Measurements from ENCODE around the gene WDFY2.

WDFY2 gene

GRCh38 chr13:51576754-51577153 lies 7.5 kb upstream of the WDFY2 start:
- no peaks in the 10 kb centered on the region for H3K36me3 ChIP-seq (ENCODE audit: insufficient read depth, low read depth, low read length)
- H3K27ac ChIP-seq (ENCODE audit: low read length), result no peak overlapping the region
- H3K4me1 ChIP-seq (ENCODE audit: insufficient read depth, low read length), result no peaks in the 10 kb centered on the region
- no peaks in the 10 kb centered on the region for H3K9me3 ChIP-seq (ENCODE audit: insufficient read depth, low read depth, low read length)
- H3K27me3 ChIP-seq (ENCODE audit: insufficient read depth, low read length), result no peaks in the 10 kb centered on the region
- H3K4me3 ChIP-seq (ENCODE audit: low read length), result no peak overlapping the region
- H3K9ac ChIP-seq (ENCODE audit: low read depth, low read length), result no peak overlapping the region

- H3K27ac ChIP-seq (ENCODE audit: low read length), result no peak overlapping the region
- H3K9me3 ChIP-seq (ENCODE audit: insufficient read depth, low read depth, low read length), result no peaks in the 10 kb centered on the region
- no peak overlapping the region for H3K4me3 ChIP-seq (ENCODE audit: low read length)
- H3K36me3 ChIP-seq (ENCODE audit: insufficient read depth, low read depth, low read length), result no peaks in the 10 kb centered on the region
- no peaks in the 10 kb centered on the region for H3K4me1 ChIP-seq (ENCODE audit: insufficient read depth, low read length)
- no peaks in the 10 kb centered on the region for H3K27me3 ChIP-seq (ENCODE audit: insufficient read depth, low read length)
- no peak overlapping the region for H3K9ac ChIP-seq (ENCODE audit: low read depth, low read length)
Measured at GRCh38 chr13:51577690-51578089, 6.6 kb upstream of the WDFY2 start.

GRCh38 chr13:51579676-51580075 lies 4.6 kb upstream of the WDFY2 start:
- no peaks in the 10 kb centered on the region for H3K27me3 ChIP-seq (ENCODE audit: insufficient read depth, low read length)
- H3K9ac ChIP-seq (ENCODE audit: low read depth, low read length), result no peak overlapping the region

GRCh38 chr13:51581148-51581820 lies 3.0 kb upstream of the WDFY2 start:
- Histone ChIP-seq H3K27ac (ENCODE audit: low read length) (no peak overlapping the region), H3K4me1 (ENCODE audit: insufficient read depth, low read length) (peaks cover 10% of the 10 kb centered on the region; the same call in 1 of the 2 replicates), H3K27me3 (ENCODE audit: insufficient read depth, low read length) (no peaks in the 10 kb centered on the region), H3K9ac (ENCODE audit: low read depth, low read length) (no peak overlapping the region), H3K4me3 (ENCODE audit: low read length) (no peak overlapping the region), H3K36me3 (ENCODE audit: insufficient read depth, low read depth, low read length) (no peaks in the 10 kb centered on the region), H3K9me3 (ENCODE audit: insufficient read depth, low read depth, low read length) (no peaks in the 10 kb centered on the region)

More at GRCh38 chr13:51579676-51580075, 4.6 kb upstream of the WDFY2 start:
- H3K9me3 ChIP-seq (ENCODE audit: insufficient read depth, low read depth, low read length), result no peaks in the 10 kb centered on the region
- H3K4me1 ChIP-seq (ENCODE audit: insufficient read depth, low read length), result peaks cover 6% of the 10 kb centered on the region; the same call in 1 of the 2 replicates
- no peaks in the 10 kb centered on the region for H3K36me3 ChIP-seq (ENCODE audit: insufficient read depth, low read depth, low read length)
- H3K4me3 ChIP-seq (ENCODE audit: low read length), result no peak overlapping the region
- no peak overlapping the region for H3K27ac ChIP-seq (ENCODE audit: low read length)

GRCh38 chr13:51583469-51583874 lies 790 bp upstream of the WDFY2 start:
- peak overlapping the region; percentile 33 for H3K27ac ChIP-seq (ENCODE audit: low read length)
- peak overlapping the region; percentile 57; the same call in 1 of the 2 replicates for H3K9ac ChIP-seq (ENCODE audit: low read depth, low read length)
- no peaks in the 10 kb centered on the region for H3K36me3 ChIP-seq (ENCODE audit: insufficient read depth, low read depth, low read length)
- no peaks in the 10 kb centered on the region for H3K27me3 ChIP-seq (ENCODE audit: insufficient read depth, low read length)
- H3K9me3 ChIP-seq (ENCODE audit: insufficient read depth, low read depth, low read length), result no peaks in the 10 kb centered on the region
- H3K4me3 ChIP-seq (ENCODE audit: low read length), result peak overlapping the region; percentile 96
- peaks cover 27% of the 10 kb centered on the region for H3K4me1 ChIP-seq (ENCODE audit: insufficient read depth, low read length)

- peak overlapping the region; percentile 96 for H3K4me3 ChIP-seq (ENCODE audit: low read length)
- H3K36me3 ChIP-seq (ENCODE audit: insufficient read depth, low read depth, low read length), result no peaks in the 10 kb centered on the region
- H3K9ac ChIP-seq (ENCODE audit: low read depth, low read length), result peak overlapping the region; percentile 85
- H3K27me3 ChIP-seq (ENCODE audit: insufficient read depth, low read length), result no peaks in the 10 kb centered on the region
- no peaks in the 10 kb centered on the region for H3K9me3 ChIP-seq (ENCODE audit: insufficient read depth, low read depth, low read length)
- H3K4me1 ChIP-seq (ENCODE audit: insufficient read depth, low read length), result peaks cover 42% of the 10 kb centered on the region
- peak overlapping the region; percentile 66 for H3K27ac ChIP-seq (ENCODE audit: low read length)
Measured at GRCh38 chr13:51584731-51585672, 740 bp downstream of the WDFY2 start.

GRCh38 chr13:51585696-51586095 lies 1.4 kb downstream of the WDFY2 start:
- Histone ChIP-seq H3K27ac (ENCODE audit: low read length) (no peak overlapping the region), H3K9ac (ENCODE audit: low read depth, low read length) (peak overlapping the region; percentile 85; the same call in 1 of the 2 replicates), H3K9me3 (ENCODE audit: insufficient read depth, low read depth, low read length) (no peaks in the 10 kb centered on the region), H3K4me1 (ENCODE audit: insufficient read depth, low read length) (peaks cover 49% of the 10 kb centered on the region), H3K36me3 (ENCODE audit: insufficient read depth, low read depth, low read length) (no peaks in the 10 kb centered on the region), H3K27me3 (ENCODE audit: insufficient read depth, low read length) (no peaks in the 10 kb centered on the region), H3K4me3 (ENCODE audit: low read length) (peak overlapping the region; percentile 96)

GRCh38 chr13:51587372-51587771 lies 3.1 kb downstream of the WDFY2 start:
- H3K4me3 ChIP-seq (ENCODE audit: low read length), result peak overlapping the region; percentile 96
- no peaks in the 10 kb centered on the region for H3K9me3 ChIP-seq (ENCODE audit: insufficient read depth, low read depth, low read length)
- peak overlapping the region; percentile 13; the same call in 1 of the 2 replicates for H3K9ac ChIP-seq (ENCODE audit: low read depth, low read length)
- H3K4me1 ChIP-seq (ENCODE audit: insufficient read depth, low read length), result peaks cover 60% of the 10 kb centered on the region
- no peak overlapping the region for H3K27ac ChIP-seq (ENCODE audit: low read length)
- no peaks in the 10 kb centered on the region for H3K27me3 ChIP-seq (ENCODE audit: insufficient read depth, low read length)
- H3K36me3 ChIP-seq (ENCODE audit: insufficient read depth, low read depth, low read length), result no peaks in the 10 kb centered on the region

GRCh38 chr13:51588406-51588949 lies 4.2 kb downstream of the WDFY2 start:
- Histone ChIP-seq H3K4me3 (ENCODE audit: low read length) (peak overlapping the region; percentile 96), H3K36me3 (ENCODE audit: insufficient read depth, low read depth, low read length) (no peaks in the 10 kb centered on the region), H3K27me3 (ENCODE audit: insufficient read depth, low read length) (no peaks in the 10 kb centered on the region), H3K4me1 (ENCODE audit: insufficient read depth, low read length) (peaks cover 55% of the 10 kb centered on the region), H3K9ac (ENCODE audit: low read depth, low read length) (peak overlapping the region; percentile 57; the same call in 1 of the 2 replicates), H3K9me3 (ENCODE audit: insufficient read depth, low read depth, low read length) (no peaks in the 10 kb centered on the region), H3K27ac (ENCODE audit: low read length) (peak overlapping the region; percentile 54)

- peaks cover 63% of the 10 kb centered on the region for H3K4me1 ChIP-seq (ENCODE audit: insufficient read depth, low read length)
- H3K27ac ChIP-seq (ENCODE audit: low read length), result no peak overlapping the region
- no peaks in the 10 kb centered on the region for H3K9me3 ChIP-seq (ENCODE audit: insufficient read depth, low read depth, low read length)
- H3K27me3 ChIP-seq (ENCODE audit: insufficient read depth, low read length), result no peaks in the 10 kb centered on the region
- no peaks in the 10 kb centered on the region for H3K36me3 ChIP-seq (ENCODE audit: insufficient read depth, low read depth, low read length)
- peak overlapping the region; percentile 20 for H3K4me3 ChIP-seq (ENCODE audit: low read length)
- H3K9ac ChIP-seq (ENCODE audit: low read depth, low read length), result peak overlapping the region; percentile 57; the same call in 1 of the 2 replicates
Measured at GRCh38 chr13:51589793-51590192, 5.5 kb downstream of the WDFY2 start.

GRCh38 chr13:51590231-51590970 lies 6.1 kb downstream of the WDFY2 start:
- peak overlapping the region; percentile 57; the same call in 1 of the 2 replicates for H3K9ac ChIP-seq (ENCODE audit: low read depth, low read length)
- H3K9me3 ChIP-seq (ENCODE audit: insufficient read depth, low read depth, low read length), result no peaks in the 10 kb centered on the region
- H3K27me3 ChIP-seq (ENCODE audit: insufficient read depth, low read length), result no peaks in the 10 kb centered on the region
- H3K4me1 ChIP-seq (ENCODE audit: insufficient read depth, low read length), result peaks cover 70% of the 10 kb centered on the region
- no peak overlapping the region for H3K4me3 ChIP-seq (ENCODE audit: low read length)
- H3K27ac ChIP-seq (ENCODE audit: low read length), result no peak overlapping the region
- no peaks in the 10 kb centered on the region for H3K36me3 ChIP-seq (ENCODE audit: insufficient read depth, low read depth, low read length)
